HG03280 (cell line): ENCODE results near the gene DPEP2NB.

ENCODE experiments used
- ATAC-seq: cut with Tn5 transposase; IDR thresholded peaks from one replicate; pipeline ENCODE4 v1.9.1; 2021; ENCODE audit warnings: mild to moderate bottlenecking, moderate library complexity; ENCODE audit not compliant: unreplicated experiment

DPEP2NB gene

DNA sequence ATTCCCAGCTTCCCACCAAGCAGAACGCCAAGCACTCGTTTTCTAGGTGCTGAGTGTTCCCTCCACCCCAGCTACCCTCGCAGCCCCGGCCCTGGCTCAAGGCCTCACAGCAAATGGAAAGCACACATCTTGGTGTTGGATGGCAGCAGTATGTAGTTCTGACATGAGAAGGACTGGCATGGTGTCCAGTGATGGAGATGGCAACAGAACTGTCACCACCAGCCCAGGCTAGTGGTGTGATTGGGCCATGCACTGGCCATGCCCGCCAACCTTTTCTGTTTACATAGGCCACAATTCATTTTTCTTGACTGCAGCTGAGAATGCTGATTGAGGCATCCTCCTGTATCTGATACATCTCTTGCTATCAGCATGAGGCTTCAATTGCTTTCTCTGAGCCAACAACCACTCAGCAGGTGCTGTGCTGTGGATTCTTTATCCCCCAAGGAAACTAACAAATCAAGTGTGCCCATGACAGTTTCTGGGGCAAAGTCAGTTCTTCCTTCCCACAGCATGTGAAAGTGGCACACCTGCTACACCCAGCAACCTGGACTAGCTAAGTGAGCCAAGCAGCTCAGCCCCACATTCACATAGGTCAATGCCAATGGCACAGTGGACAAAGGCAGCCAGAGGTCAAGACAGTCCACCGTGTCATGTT lies 51.1 kb downstream of the DPEP2NB start:
- no peak for ATAC-seq

DNA sequence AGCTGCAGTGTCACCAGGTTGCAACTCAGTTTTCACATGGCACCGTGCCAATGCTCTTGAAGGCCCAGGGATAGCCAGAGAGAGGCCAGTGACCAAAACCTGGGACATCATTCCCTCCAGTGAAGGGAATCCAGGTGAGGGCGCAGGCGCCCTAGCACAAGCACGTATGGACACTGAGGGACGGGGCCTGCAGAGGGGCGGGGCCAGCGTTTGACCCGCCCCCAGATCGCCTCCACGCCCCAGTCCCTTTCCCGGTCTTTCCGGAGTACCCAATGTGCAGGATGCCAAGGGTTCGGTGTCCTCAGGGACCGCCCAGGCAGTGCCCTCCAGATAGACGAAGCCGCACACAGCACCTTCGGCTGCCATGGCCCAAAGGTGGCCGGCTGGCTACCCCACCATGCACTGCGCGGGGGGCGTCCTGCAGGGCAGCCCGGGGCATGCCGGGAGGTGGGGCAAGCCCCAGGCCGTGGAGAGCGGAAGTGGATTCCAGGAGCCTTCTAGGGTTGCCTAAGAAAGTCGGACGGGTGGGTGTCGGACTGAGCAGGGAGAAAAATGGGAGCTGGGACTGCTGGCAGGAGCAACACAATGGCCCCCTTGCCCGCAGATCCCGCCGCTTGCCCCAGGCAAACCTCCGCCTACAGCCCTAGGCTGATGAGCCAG lies 51.9 kb downstream of the DPEP2NB start:
- no peak for ATAC-seq
